Measurements from ENCODE around the gene ABCD2.

DNA sequence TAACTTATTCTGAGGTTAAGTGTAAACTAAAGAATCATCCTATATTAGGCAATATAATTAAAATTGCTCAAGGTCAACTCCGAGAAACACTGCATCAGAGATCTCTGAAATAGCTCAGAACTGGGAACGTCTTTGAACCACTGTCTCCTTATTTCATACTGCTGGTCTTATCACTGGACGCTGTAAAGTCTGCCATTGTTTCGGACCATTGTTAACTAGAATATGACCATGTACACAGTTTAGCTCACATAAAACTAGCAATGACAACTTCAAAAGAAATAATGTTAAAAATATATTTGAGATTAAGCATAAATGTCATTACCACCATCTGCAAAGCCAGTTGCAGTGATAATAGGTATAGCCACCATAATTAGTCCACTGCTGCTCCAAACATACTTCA is 2.9 kb downstream of the ABCD2 start:
- TF ChIP-seq, protein P1, sequence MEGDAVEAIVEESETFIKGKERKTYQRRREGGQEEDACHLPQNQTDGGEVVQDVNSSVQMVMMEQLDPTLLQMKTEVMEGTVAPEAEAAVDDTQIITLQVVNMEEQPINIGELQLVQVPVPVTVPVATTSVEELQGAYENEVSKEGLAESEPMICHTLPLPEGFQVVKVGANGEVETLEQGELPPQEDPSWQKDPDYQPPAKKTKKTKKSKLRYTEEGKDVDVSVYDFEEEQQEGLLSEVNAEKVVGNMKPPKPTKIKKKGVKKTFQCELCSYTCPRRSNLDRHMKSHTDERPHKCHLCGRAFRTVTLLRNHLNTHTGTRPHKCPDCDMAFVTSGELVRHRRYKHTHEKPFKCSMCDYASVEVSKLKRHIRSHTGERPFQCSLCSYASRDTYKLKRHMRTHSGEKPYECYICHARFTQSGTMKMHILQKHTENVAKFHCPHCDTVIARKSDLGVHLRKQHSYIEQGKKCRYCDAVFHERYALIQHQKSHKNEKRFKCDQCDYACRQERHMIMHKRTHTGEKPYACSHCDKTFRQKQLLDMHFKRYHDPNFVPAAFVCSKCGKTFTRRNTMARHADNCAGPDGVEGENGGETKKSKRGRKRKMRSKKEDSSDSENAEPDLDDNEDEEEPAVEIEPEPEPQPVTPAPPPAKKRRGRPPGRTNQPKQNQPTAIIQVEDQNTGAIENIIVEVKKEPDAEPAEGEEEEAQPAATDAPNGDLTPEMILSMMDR (IDR thresholded peaks at IDR 0.05), result no peak
- no peak for TF ChIP-seq POLR2A (IDR thresholded peaks at IDR 0.05)

Data from uterus (tissue), 2 donors.